H1 (cell line): ENCODE measurements around the gene THTPA.

Experiments used
- CREB1 ChIP-seq: IDR thresholded peaks from 2 replicates; pipeline ENCODE4 v1.6.1; 2012; ENCODE audit warnings: inconsistent platforms
- EP300 ChIP-seq, 2 experiments: IDR thresholded peaks; 1 replicate in 1 of 2; 2 replicates in 1 of 2; pipeline ENCODE4 v1.6.1; 2011 to 2012; ENCODE audit warnings: low read depth in 2 of 2, low read length in 2 of 2, mild to moderate bottlenecking in 2 of 2, borderline replicate concordance in 1 of 2, inconsistent platforms in 1 of 2, moderate library complexity in 1 of 2
- EZH2 ChIP-seq: fragments of 200-600 bp; sonication (generic); IDR thresholded peaks from 2 replicates; pipeline ENCODE4 v1.7.1; 2012; ENCODE audit warnings: low read depth, mild to moderate bottlenecking, moderate library complexity, low read length, inconsistent platforms; ENCODE audit not compliant: severe bottlenecking
- HDAC6 ChIP-seq: IDR thresholded peaks from one replicate; pipeline ENCODE4 v1.7.1; 2012; ENCODE audit warnings: low read depth, mild to moderate bottlenecking, inconsistent platforms, low read length, moderate library complexity
- JUND ChIP-seq: IDR thresholded peaks from 2 replicates; pipeline ENCODE4 v1.6.1; 2011; ENCODE audit warnings: mild to moderate bottlenecking, improper control_type of control experiment, low read length
- POLR2AphosphoS5 ChIP-seq: IDR thresholded peaks from 2 replicates; pipeline ENCODE4 v1.6.1; 2011; ENCODE audit warnings: low read depth, low read length
- RAD21 ChIP-seq, 2 experiments: IDR thresholded peaks in 1 of 2; conservative IDR thresholded peaks in 1 of 2; 2 replicates each; pipeline ENCODE4 v1.6.1; 2011; ENCODE audit warnings: low read depth in 2 of 2, low read length in 2 of 2, improper control_type of control experiment in 1 of 2, inconsistent platforms in 1 of 2, mild to moderate bottlenecking in 1 of 2, moderate library complexity in 1 of 2
- RXRA ChIP-seq: IDR thresholded peaks from 2 replicates; pipeline ENCODE4 v1.6.1; 2011; ENCODE audit warnings: low read depth, mild to moderate bottlenecking, low read length, moderate library complexity; ENCODE audit not compliant: insufficient read depth
- SIN3A ChIP-seq, 2 experiments: IDR thresholded peaks in 1 of 2; conservative IDR thresholded peaks in 1 of 2; 2 replicates each; pipeline ENCODE4 v1.6.1; 2011 to 2012; ENCODE audit warnings: low read length in 2 of 2, improper control_type of control experiment in 1 of 2, low read depth in 1 of 2, mild to moderate bottlenecking in 1 of 2
- TAF1 ChIP-seq: IDR thresholded peaks from 2 replicates; pipeline ENCODE4 v1.6.1; 2011; ENCODE audit warnings: mild to moderate bottlenecking, low read depth, low read length
- TEAD4 ChIP-seq: IDR thresholded peaks from 2 replicates; pipeline ENCODE4 v1.6.1; 2012; ENCODE audit warnings: low read depth, low read length, inconsistent platforms, mixed read lengths
- TF ChIP-seq, protein P1 (sequence below), 3 experiments: IDR thresholded peaks; 1 replicate in 2 of 3; 2 replicates in 1 of 3; pipeline versions ENCODE4 v1.5.1 to v1.6.1; 2011; ENCODE audit warnings: low read length in 3 of 3, mild to moderate bottlenecking in 3 of 3, inconsistent platforms in 2 of 3, low read depth in 1 of 3, moderate library complexity in 1 of 3; ENCODE audit not compliant: insufficient read depth in 1 of 3; ENCODE audit errors: control extremely low read depth in 1 of 3
- TF ChIP-seq, protein P2 (sequence below): IDR thresholded peaks from 2 replicates; pipeline ENCODE4 v1.6.1; 2011; ENCODE audit warnings: low read length, improper control_type of control experiment
- TF ChIP-seq, protein P3 (sequence below): IDR thresholded peaks from 2 replicates; pipeline ENCODE4 v1.6.1; 2012; ENCODE audit warnings: low read length, inconsistent platforms

DNA sequence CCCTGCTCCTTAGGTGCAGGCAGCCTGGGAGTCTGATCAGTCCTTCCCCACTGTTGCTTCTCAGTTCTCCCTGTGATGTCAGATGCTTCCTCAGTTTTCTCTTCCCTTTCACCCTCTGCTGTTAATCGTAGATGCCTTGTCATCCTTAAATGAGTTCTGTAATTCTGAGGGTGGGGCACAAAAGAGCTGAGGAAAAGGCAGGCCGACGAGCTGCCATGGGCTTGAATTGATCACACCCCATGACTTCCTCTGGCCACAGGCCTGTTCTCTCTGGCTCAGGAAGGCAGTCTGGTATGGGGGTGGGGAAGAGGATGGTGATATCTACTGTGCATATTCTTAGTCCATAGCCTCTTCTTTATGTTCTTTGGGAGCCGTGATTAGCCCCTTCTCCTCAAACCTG is 16.8 kb downstream of the THTPA start:
- no peak for TF ChIP-seq POLR2AphosphoS5
- TF ChIP-seq, protein P1, sequence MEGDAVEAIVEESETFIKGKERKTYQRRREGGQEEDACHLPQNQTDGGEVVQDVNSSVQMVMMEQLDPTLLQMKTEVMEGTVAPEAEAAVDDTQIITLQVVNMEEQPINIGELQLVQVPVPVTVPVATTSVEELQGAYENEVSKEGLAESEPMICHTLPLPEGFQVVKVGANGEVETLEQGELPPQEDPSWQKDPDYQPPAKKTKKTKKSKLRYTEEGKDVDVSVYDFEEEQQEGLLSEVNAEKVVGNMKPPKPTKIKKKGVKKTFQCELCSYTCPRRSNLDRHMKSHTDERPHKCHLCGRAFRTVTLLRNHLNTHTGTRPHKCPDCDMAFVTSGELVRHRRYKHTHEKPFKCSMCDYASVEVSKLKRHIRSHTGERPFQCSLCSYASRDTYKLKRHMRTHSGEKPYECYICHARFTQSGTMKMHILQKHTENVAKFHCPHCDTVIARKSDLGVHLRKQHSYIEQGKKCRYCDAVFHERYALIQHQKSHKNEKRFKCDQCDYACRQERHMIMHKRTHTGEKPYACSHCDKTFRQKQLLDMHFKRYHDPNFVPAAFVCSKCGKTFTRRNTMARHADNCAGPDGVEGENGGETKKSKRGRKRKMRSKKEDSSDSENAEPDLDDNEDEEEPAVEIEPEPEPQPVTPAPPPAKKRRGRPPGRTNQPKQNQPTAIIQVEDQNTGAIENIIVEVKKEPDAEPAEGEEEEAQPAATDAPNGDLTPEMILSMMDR (IDR thresholded peaks at IDR 0.05; ENCODE audit: control extremely low read depth in 1 of 3, insufficient read depth in 1 of 3, low read depth in 1 of 3, low read length in 3 of 3) = no peak
- TF ChIP-seq, protein P2, sequence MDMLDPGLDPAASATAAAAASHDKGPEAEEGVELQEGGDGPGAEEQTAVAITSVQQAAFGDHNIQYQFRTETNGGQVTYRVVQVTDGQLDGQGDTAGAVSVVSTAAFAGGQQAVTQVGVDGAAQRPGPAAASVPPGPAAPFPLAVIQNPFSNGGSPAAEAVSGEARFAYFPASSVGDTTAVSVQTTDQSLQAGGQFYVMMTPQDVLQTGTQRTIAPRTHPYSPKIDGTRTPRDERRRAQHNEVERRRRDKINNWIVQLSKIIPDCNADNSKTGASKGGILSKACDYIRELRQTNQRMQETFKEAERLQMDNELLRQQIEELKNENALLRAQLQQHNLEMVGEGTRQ = no peak
- TF ChIP-seq TEAD4 = no peak
- no peak for TF ChIP-seq RAD21 (IDR thresholded peaks at IDR 0.05 in 1 of 2, conservative IDR thresholded peaks at IDR 0.05 in 1 of 2; ENCODE audit: low read depth in 2 of 2, low read length in 2 of 2)
- TF ChIP-seq, protein P3, sequence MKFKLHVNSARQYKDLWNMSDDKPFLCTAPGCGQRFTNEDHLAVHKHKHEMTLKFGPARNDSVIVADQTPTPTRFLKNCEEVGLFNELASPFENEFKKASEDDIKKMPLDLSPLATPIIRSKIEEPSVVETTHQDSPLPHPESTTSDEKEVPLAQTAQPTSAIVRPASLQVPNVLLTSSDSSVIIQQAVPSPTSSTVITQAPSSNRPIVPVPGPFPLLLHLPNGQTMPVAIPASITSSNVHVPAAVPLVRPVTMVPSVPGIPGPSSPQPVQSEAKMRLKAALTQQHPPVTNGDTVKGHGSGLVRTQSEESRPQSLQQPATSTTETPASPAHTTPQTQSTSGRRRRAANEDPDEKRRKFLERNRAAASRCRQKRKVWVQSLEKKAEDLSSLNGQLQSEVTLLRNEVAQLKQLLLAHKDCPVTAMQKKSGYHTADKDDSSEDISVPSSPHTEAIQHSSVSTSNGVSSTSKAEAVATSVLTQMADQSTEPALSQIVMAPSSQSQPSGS = no peak
- TF ChIP-seq CREB1 = no peak
- no peak for TF ChIP-seq SIN3A (conservative IDR thresholded peaks at IDR 0.05 in 1 of 2, IDR thresholded peaks at IDR 0.05 in 1 of 2; ENCODE audit: low read depth in 1 of 2, low read length in 2 of 2)
- no peak for TF ChIP-seq JUND
- TF ChIP-seq RXRA = no peak
- TF ChIP-seq TAF1 = no peak
- no peak for TF ChIP-seq EP300 (IDR thresholded peaks at IDR 0.05; ENCODE audit: borderline replicate concordance in 1 of 2, low read depth in 2 of 2, low read length in 2 of 2)
- no peak for TF ChIP-seq HDAC6
- no peak for TF ChIP-seq EZH2
